ENCODE data around the gene IL17RE.

Gene IL17RE

GRCh38 chr3:9957214-9957613 lies 54.6 kb downstream of the IL17RE start:
- Histone ChIP-seq H3K4me3 (ENCODE audit: low read length) (no peak overlapping the region), H4K20me1 (ENCODE audit: control insufficient read depth, insufficient read depth, low read depth, low read length) (no peaks in the 10 kb centered on the region)
- TF ChIP-seq EZH2phosphoT487 (IDR thresholded peaks at IDR 0.05; ENCODE audit: borderline replicate concordance, low read length) (no peak), CTCF (IDR thresholded peaks at IDR 0.05; ENCODE audit: low read depth, low read length, poor library complexity, severe bottlenecking) (peak; percentile 41)

GRCh38 chr3:9965200-9965875 lies 62.7 kb downstream of the IL17RE start:
- Histone ChIP-seq H3K9me3 (ENCODE audit: control insufficient read depth, insufficient read depth, low read length) (no peaks in the 10 kb centered on the region), H3K79me2 (ENCODE audit: control insufficient read depth, low read length) (no peaks in the 10 kb centered on the region), H3K4me3 (ENCODE audit: low read length) (no peak overlapping the region), H3F3A (ENCODE audit: control insufficient read depth, insufficient read depth) (no peaks in the 10 kb centered on the region), H3K27ac (ENCODE audit: low read depth, low read length) (no peak overlapping the region), H3K27me3 (ENCODE audit: control insufficient read depth, low read length) (no peaks in the 10 kb centered on the region), H4K20me1 (ENCODE audit: control insufficient read depth, insufficient read depth, low read depth, low read length) (no peaks in the 10 kb centered on the region), H3K4me2 (ENCODE audit: low read length) (no peak overlapping the region), H3K4me1 (ENCODE audit: control insufficient read depth, low read length) (no peaks in the 10 kb centered on the region), H3K9me2 (replicated peaks; ENCODE audit: control insufficient read depth, low read length) (no peaks in the 10 kb centered on the region), H3K36me3 (ENCODE audit: control insufficient read depth, low read length) (peaks cover 29% of the 10 kb centered on the region)
- TF ChIP-seq CTCF (IDR thresholded peaks at IDR 0.05; ENCODE audit: low read depth, low read length, poor library complexity, severe bottlenecking): no peak
- TF ChIP-seq EZH2phosphoT487 (IDR thresholded peaks at IDR 0.05; ENCODE audit: borderline replicate concordance, low read length): no peak

More at GRCh38 chr3:9957214-9957613, 54.6 kb downstream of the IL17RE start:
- no peaks in the 10 kb centered on the region for H3K27me3 ChIP-seq (ENCODE audit: control insufficient read depth, low read length)
- no peaks in the 10 kb centered on the region for H3K9me2 ChIP-seq (replicated peaks; ENCODE audit: control insufficient read depth, low read length)
- no peak overlapping the region for H3K4me2 ChIP-seq (ENCODE audit: low read length)
- H3K36me3 ChIP-seq (ENCODE audit: control insufficient read depth, low read length): no peaks in the 10 kb centered on the region
- peaks cover 6% of the 10 kb centered on the region; the same call in 1 of the 2 replicates for H3F3A ChIP-seq (ENCODE audit: control insufficient read depth, insufficient read depth)
- no peaks in the 10 kb centered on the region for H3K9me3 ChIP-seq (ENCODE audit: control insufficient read depth, insufficient read depth, low read length)
- H3K79me2 ChIP-seq (ENCODE audit: control insufficient read depth, low read length): no peaks in the 10 kb centered on the region
- peaks cover 5% of the 10 kb centered on the region for H3K4me1 ChIP-seq (ENCODE audit: control insufficient read depth, low read length)
- H3K27ac ChIP-seq (ENCODE audit: low read depth, low read length): no peak overlapping the region
